ENCODE measurements around the gene HAUS8. TPM values are rescaled to one million over a fixed set of nuclear protein-coding genes. Genes with fewer than 3 reads are reported as not detected.

HAUS8 gene
- total RNA-seq, 1 donor from 2014 or later: 9.1 TPM

- Histone ChIP-seq H3K36me3 (no peaks in the 10 kb centered on the region), H3K27ac (no peak overlapping the region), H3K4me3 (no peak overlapping the region), H3K27me3 (ENCODE audit: low read depth) (peaks cover 7% of the 10 kb centered on the region), H3K9me3 (peaks cover 9% of the 10 kb centered on the region), H3K4me1 (peaks cover 41% of the 10 kb centered on the region)
- intact Hi-C loops (cut with DNase I): no loop called here
- no peak for DNase-seq
- TF ChIP-seq, protein P1, sequence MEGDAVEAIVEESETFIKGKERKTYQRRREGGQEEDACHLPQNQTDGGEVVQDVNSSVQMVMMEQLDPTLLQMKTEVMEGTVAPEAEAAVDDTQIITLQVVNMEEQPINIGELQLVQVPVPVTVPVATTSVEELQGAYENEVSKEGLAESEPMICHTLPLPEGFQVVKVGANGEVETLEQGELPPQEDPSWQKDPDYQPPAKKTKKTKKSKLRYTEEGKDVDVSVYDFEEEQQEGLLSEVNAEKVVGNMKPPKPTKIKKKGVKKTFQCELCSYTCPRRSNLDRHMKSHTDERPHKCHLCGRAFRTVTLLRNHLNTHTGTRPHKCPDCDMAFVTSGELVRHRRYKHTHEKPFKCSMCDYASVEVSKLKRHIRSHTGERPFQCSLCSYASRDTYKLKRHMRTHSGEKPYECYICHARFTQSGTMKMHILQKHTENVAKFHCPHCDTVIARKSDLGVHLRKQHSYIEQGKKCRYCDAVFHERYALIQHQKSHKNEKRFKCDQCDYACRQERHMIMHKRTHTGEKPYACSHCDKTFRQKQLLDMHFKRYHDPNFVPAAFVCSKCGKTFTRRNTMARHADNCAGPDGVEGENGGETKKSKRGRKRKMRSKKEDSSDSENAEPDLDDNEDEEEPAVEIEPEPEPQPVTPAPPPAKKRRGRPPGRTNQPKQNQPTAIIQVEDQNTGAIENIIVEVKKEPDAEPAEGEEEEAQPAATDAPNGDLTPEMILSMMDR (IDR thresholded peaks at IDR 0.05): no peak
- no peak for ATAC-seq
Measured at GRCh38 chr19:17023805-17024204, 51.4 kb downstream of the HAUS8 start.

GRCh38 chr19:17022738-17023137 lies 52.5 kb downstream of the HAUS8 start:
- TF ChIP-seq, protein P1 (IDR thresholded peaks at IDR 0.05): no peak
- DNase-seq: no peak
- peaks cover 41% of the 10 kb centered on the region for H3K4me1 ChIP-seq
- H3K9me3 ChIP-seq: peaks cover 9% of the 10 kb centered on the region
- peak overlapping the region; percentile 68 for H3K27ac ChIP-seq
- ATAC-seq: no peak
- intact Hi-C loops (cut with DNase I): no loop called here
- no peaks in the 10 kb centered on the region for H3K27me3 ChIP-seq (ENCODE audit: low read depth)
- H3K4me3 ChIP-seq: no peak overlapping the region
- H3K36me3 ChIP-seq: no peaks in the 10 kb centered on the region

GRCh38 chr19:17021793-17022590 lies 53.3 kb downstream of the HAUS8 start:
- intact Hi-C loops (cut with DNase I): no loop called here
- Histone ChIP-seq H3K27ac (peak overlapping the region; percentile 68), H3K9me3 (peaks cover 9% of the 10 kb centered on the region), H3K36me3 (no peaks in the 10 kb centered on the region), H3K4me1 (peaks cover 41% of the 10 kb centered on the region), H3K27me3 (ENCODE audit: low read depth) (no peaks in the 10 kb centered on the region), H3K4me3 (no peak overlapping the region)
- DNase-seq (peak; percentile 61), ATAC-seq (peak; percentile 89)
- TF ChIP-seq, protein P1 (IDR thresholded peaks at IDR 0.05): no peak

GRCh38 chr19:17021328-17021727 lies 53.9 kb downstream of the HAUS8 start:
- DNase-seq: no peak
- TF ChIP-seq, protein P1 (IDR thresholded peaks at IDR 0.05): no peak
- peaks cover 9% of the 10 kb centered on the region for H3K9me3 ChIP-seq
- peak overlapping the region; percentile 68 for H3K27ac ChIP-seq
- intact Hi-C loops (cut with DNase I): no loop called here
- H3K27me3 ChIP-seq (ENCODE audit: low read depth): no peaks in the 10 kb centered on the region
- H3K4me1 ChIP-seq: peaks cover 41% of the 10 kb centered on the region
- H3K36me3 ChIP-seq: no peaks in the 10 kb centered on the region
- no peak overlapping the region for H3K4me3 ChIP-seq
- no peak for ATAC-seq

GRCh38 chr19:17020823-17021222 lies 54.4 kb downstream of the HAUS8 start:
- TF ChIP-seq, protein P1 (IDR thresholded peaks at IDR 0.05): no peak
- ATAC-seq (no peak), DNase-seq (no peak)
- intact Hi-C loops (cut with DNase I): no loop called here
- H3K4me1 ChIP-seq: peaks cover 36% of the 10 kb centered on the region
- no peaks in the 10 kb centered on the region for H3K27me3 ChIP-seq (ENCODE audit: low read depth)
- peak overlapping the region; percentile 68 for H3K27ac ChIP-seq
- H3K9me3 ChIP-seq: peaks cover 9% of the 10 kb centered on the region
- no peak overlapping the region for H3K4me3 ChIP-seq
- no peaks in the 10 kb centered on the region for H3K36me3 ChIP-seq

All from lower lobe of right lung (tissue), 2 donors.